ENCODE results near the gene ADCK1. TPM values are rescaled to one million over a fixed set of nuclear protein-coding genes. Genes with fewer than 3 reads are reported as not detected.

The ADCK1 gene
- total and polyA plus RNA-seq, 2 donors (not counting 3 experiments of a cell fraction or from before 2014, with no cell fraction given), result 4.2 to 6.9 TPM

DNA sequence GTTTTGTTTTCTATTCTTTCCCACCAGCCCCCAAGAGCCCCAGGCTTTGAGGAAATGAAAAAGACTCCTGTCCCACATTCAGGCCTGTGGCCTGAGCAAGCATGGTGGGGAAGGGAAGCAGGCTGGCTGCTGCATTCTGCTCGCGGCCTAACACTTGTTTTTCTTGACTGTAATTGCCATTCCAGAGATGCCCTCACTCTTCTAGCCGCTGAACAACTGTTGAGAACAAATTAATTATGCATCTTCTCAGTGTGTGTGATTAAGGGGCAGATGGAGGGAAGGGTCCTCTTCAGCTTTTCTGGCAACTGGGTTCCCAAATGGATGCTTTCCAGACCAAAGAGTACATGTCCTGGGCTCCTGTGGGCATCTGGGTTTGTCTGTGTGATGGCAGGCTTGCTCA, 43.3 kb downstream of the ADCK1 start:
- Histone ChIP-seq H3K4me3 (replicated peaks in 1 of 3; ENCODE audit: insufficient read depth in 1 of 3, low read depth in 1 of 3, low read length in 3 of 3) (no peak overlapping the region), H2AFZ (ENCODE audit: low read depth, low read length) (no peak overlapping the region), H3K9ac (replicated peaks; ENCODE audit: extremely low read depth, insufficient read depth, low read length) (no peak overlapping the region), H3K36me3 (ENCODE audit: control insufficient read depth in 2 of 2, extremely low read depth in 1 of 2, insufficient read depth in 2 of 2, low read length in 2 of 2) (no peaks in the 10 kb centered on the region), H3K27ac (ENCODE audit: insufficient read depth, low read depth, low read length) (no peak overlapping the region), H3K4me1 (ENCODE audit: control insufficient read depth, extremely low read depth, insufficient read depth, low read length) (no peaks in the 10 kb centered on the region), H3K79me2 (ENCODE audit: control insufficient read depth, insufficient read depth, low read length) (no peaks in the 10 kb centered on the region), H3K9me1 (replicated peaks; ENCODE audit: control insufficient read depth, extremely low read depth, insufficient read depth, low read length) (no peaks in the 10 kb centered on the region), H4K20me1 (replicated peaks; ENCODE audit: control insufficient read depth, extremely low read depth, insufficient read depth, low read length) (no peaks in the 10 kb centered on the region), H3K9me3 (replicated peaks; ENCODE audit: control insufficient read depth, insufficient read depth, low read length) (no peaks in the 10 kb centered on the region), H3K4me2 (ENCODE audit: insufficient read depth, low read length) (no peak overlapping the region), H3K27me3 (ENCODE audit: control insufficient read depth in 2 of 2, insufficient read depth in 2 of 2, low read length in 2 of 2) (no peaks in the 10 kb centered on the region)
- CTCF ChIA-PET, result interaction anchor here (1.4 kb wide), 1 partner anchor 19 kb away, joined by 5 read pairs; no protein-coding TSS in a partner anchor
- intact Hi-C loops (cut with micrococcal nuclease), result no loop called here
- TF ChIP-seq GATA2 (IDR thresholded peaks at IDR 0.05; ENCODE audit: insufficient read depth, insufficient read length, low read depth, low read length) (no peak), EZH2 (IDR thresholded peaks at IDR 0.05; ENCODE audit: borderline replicate concordance, low read depth, low read length, severe bottlenecking) (no peak), FOS (IDR thresholded peaks at IDR 0.05; ENCODE audit: borderline replicate concordance, insufficient read depth, low read length) (no peak), POLR2AphosphoS5 (IDR thresholded peaks at IDR 0.05; ENCODE audit: insufficient read depth, low read depth, low read length) (no peak), MYC (IDR thresholded peaks at IDR 0.05; ENCODE audit: low read depth, low read length) (no peak), POLR2A (IDR thresholded peaks at IDR 0.05; ENCODE audit: low read depth, low read length) (no peak), JUN (IDR thresholded peaks at IDR 0.05; ENCODE audit: borderline replicate concordance, insufficient read depth, insufficient read length, low read depth) (no peak)
- TF ChIP-seq, protein P1, sequence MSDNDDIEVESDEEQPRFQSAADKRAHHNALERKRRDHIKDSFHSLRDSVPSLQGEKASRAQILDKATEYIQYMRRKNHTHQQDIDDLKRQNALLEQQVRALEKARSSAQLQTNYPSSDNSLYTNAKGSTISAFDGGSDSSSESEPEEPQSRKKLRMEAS (IDR thresholded peaks at IDR 0.05; ENCODE audit: insufficient read depth, insufficient read length), result no peak
- TF ChIP-seq, protein P2, sequence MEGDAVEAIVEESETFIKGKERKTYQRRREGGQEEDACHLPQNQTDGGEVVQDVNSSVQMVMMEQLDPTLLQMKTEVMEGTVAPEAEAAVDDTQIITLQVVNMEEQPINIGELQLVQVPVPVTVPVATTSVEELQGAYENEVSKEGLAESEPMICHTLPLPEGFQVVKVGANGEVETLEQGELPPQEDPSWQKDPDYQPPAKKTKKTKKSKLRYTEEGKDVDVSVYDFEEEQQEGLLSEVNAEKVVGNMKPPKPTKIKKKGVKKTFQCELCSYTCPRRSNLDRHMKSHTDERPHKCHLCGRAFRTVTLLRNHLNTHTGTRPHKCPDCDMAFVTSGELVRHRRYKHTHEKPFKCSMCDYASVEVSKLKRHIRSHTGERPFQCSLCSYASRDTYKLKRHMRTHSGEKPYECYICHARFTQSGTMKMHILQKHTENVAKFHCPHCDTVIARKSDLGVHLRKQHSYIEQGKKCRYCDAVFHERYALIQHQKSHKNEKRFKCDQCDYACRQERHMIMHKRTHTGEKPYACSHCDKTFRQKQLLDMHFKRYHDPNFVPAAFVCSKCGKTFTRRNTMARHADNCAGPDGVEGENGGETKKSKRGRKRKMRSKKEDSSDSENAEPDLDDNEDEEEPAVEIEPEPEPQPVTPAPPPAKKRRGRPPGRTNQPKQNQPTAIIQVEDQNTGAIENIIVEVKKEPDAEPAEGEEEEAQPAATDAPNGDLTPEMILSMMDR (IDR thresholded peaks at IDR 0.05; ENCODE audit: extremely low read depth in 1 of 2, insufficient read depth in 1 of 2, low read depth in 1 of 2, low read length in 2 of 2), result no peak
- POLR2A ChIA-PET, result no interaction called here
- DNase-seq (ENCODE audit: low read depth, low spot score) (no peak), FAIRE-seq (no peak)
- dilution Hi-C loops (cut with MboI; ENCODE audit: extremely low pct_ligation_motif_present, low sequenced_read_pairs), result no loop called here
- BruUV-seq (replicated peaks), result no TSS peak
